Osteocyte (in vitro differentiated cells): ENCODE measurements around the gene THSD4. TPM values are rescaled to one million over a fixed set of nuclear protein-coding genes. Genes with fewer than 3 reads are reported as not detected.

ENCODE experiments used
- DNase-seq: peaks from one replicate; pipeline ENCODE4 v3.0.0; 2021; ENCODE audit warnings: mixed read lengths; ENCODE audit not compliant: unreplicated experiment; ENCODE audit errors: extremely low spot score
- H3K27ac Mint-ChIP-seq: one replicate; pipeline ENCODE4 v1.8.0; 2021; ENCODE audit warnings: mild to moderate bottlenecking, mixed read lengths; ENCODE audit not compliant: unreplicated experiment
- H3K27me3 Mint-ChIP-seq: one replicate; pipeline ENCODE4 v1.8.0; 2021; ENCODE audit warnings: mixed read lengths; ENCODE audit not compliant: unreplicated experiment
- H3K36me3 Mint-ChIP-seq: one replicate; pipeline ENCODE4 v1.8.0; 2021; ENCODE audit warnings: mixed read lengths; ENCODE audit not compliant: unreplicated experiment
- H3K4me1 Mint-ChIP-seq: one replicate; pipeline ENCODE4 v1.8.0; 2021; ENCODE audit warnings: mixed read lengths; ENCODE audit not compliant: unreplicated experiment
- H3K4me3 Mint-ChIP-seq: one replicate; pipeline ENCODE4 v1.8.0; 2021; ENCODE audit warnings: mild to moderate bottlenecking, moderate library complexity, mixed read lengths; ENCODE audit not compliant: unreplicated experiment
- H3K9me3 Mint-ChIP-seq: one replicate; pipeline ENCODE4 v1.8.0; 2021; ENCODE audit warnings: mixed read lengths; ENCODE audit not compliant: unreplicated experiment
- CTCF ChIP-seq: fragments of 200-600 bp; sonication (generic); IDR thresholded peaks from 2 replicates; pipeline ENCODE4 v1.5.0; 2021; ENCODE audit warnings: antibody characterized with exemption, mild to moderate bottlenecking, moderate library complexity
- total RNA-seq: library from RNA; stranded (reverse); gene quantifications from 2 replicates; pipeline ENCODE4 v1.2.1, GENCODE V29; 2021

Gene THSD4
- total RNA-seq, 1 donor from 2014 or later, result 5.7 TPM

DNA sequence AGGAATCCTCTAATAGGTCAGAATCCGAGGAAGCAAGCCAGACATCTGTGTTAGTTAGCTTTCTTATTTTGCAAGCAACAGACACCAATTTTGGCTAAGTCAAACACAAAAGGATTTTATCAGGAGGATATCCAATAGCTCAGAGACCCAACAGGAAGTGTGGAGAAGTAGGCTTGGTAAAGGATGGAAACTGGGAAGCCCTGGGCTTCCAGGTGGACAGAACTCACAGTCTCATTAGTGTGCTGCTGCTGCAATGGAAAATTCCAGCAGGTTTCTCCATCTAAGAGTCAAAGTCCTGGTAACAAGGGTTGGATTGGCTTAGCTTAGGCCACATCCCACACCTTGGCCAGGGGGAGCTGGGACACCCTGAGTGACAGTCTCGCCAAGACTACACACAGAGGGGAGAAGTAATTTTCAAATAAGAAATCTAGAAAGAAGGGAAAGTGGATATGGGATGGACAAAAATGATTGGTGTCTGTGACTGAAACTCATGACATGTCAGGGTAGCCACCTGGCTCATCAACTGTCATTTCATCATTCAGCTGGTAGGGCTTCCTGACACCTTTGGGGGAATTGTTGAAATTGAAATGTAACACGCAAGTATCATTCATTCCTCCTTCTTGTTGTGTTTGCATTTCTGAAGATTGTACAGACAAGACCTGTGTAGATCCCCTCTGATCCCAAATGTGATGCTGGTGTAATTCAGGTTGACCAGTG lies 158.6 kb downstream of the THSD4 start:
- H3K9me3 Mint-ChIP-seq, result peaks cover 4% of the 10 kb centered on the region
- H3K27ac Mint-ChIP-seq, result peak overlapping the region; percentile 87
- TF ChIP-seq CTCF, result no peak
- H3K4me3 Mint-ChIP-seq, result no peak overlapping the region
- DNase-seq, result no peak
- peaks cover 50% of the 10 kb centered on the region for H3K4me1 Mint-ChIP-seq
- H3K27me3 Mint-ChIP-seq, result no peaks in the 10 kb centered on the region
- H3K36me3 Mint-ChIP-seq, result no peaks in the 10 kb centered on the region

DNA sequence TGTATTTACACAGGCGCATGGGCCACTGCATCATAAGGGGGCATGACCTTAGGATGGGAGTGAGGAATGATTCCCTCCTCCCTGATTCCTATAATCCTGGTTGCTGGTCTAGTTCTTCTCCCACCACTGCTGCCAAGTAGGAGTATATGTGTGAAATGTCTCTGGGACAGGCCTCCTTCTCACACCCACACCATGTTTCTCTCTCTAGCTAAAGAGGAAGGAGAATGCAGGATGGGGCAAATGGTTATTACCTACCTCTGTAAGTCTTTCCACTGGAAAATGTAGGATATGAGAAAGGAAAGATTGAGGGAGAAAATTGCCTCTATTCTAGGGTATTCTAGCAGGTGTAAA lies 159.2 kb downstream of the THSD4 start:
- Mint-ChIP-seq H3K36me3 (no peaks in the 10 kb centered on the region), H3K27me3 (no peaks in the 10 kb centered on the region), H3K4me1 (peaks cover 56% of the 10 kb centered on the region)

DNA sequence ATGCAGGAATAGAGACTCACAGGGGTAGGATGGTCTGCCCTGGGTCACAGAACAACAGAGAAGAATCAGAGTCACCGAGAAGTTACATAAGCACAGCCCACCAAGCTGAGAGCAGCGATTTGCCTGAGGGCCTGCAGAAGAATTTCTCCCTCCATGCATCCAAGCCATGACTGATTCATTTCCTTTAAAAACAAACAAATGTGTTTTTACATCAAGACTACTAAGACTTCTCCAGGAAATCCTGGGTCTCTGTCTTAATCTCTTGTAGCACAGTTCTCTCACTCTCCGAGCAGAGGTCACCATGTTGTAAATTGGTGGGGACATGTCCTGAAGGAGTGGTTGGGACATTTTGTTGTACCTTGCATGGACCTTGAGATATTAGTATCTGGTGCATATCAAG lies 159.8 kb downstream of the THSD4 start:
- Mint-ChIP-seq H3K36me3 (no peaks in the 10 kb centered on the region), H3K27ac (peak overlapping the region; percentile 87), H3K27me3 (no peaks in the 10 kb centered on the region), H3K4me3 (no peak overlapping the region), H3K9me3 (peaks cover 4% of the 10 kb centered on the region), H3K4me1 (peaks cover 63% of the 10 kb centered on the region)
- DNase-seq, result no peak
- TF ChIP-seq CTCF, result no peak

More for the DNA sequence above, 159.2 kb downstream of the THSD4 start:
- no peak for TF ChIP-seq CTCF
- H3K9me3 Mint-ChIP-seq, result peaks cover 4% of the 10 kb centered on the region
- no peak overlapping the region for H3K4me3 Mint-ChIP-seq
- no peak for DNase-seq
- peak overlapping the region; percentile 87 for H3K27ac Mint-ChIP-seq

- TF ChIP-seq CTCF, result no peak
- Mint-ChIP-seq H3K36me3 (no peaks in the 10 kb centered on the region), H3K4me1 (peaks cover 68% of the 10 kb centered on the region), H3K4me3 (no peak overlapping the region), H3K27ac (peak overlapping the region; percentile 87), H3K9me3 (peaks cover 4% of the 10 kb centered on the region), H3K27me3 (no peaks in the 10 kb centered on the region)
- DNase-seq, result no peak
These were observed 160.5 kb downstream of the THSD4 start for GRCh38 chr15:71275566-71276335.

DNA sequence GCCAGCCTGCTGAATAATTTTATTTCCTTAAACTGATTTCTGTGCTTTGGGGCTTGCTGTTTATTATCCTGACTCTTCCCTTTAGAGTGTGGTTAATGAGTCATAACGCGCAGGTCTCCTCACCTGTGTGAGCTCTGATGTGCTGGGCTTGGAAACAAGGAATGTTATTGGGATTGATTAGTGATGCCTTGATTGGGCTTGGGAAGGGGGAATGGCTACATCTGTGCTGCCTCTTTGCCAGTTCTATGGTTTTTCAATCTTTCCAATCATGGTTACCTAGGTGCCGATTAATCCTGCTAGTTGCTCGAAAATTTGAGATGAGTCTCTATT lies 161.0 kb downstream of the THSD4 start:
- Mint-ChIP-seq H3K27me3 (no peaks in the 10 kb centered on the region), H3K27ac (no peak overlapping the region), H3K9me3 (peaks cover 4% of the 10 kb centered on the region), H3K4me1 (peaks cover 74% of the 10 kb centered on the region), H3K4me3 (no peak overlapping the region), H3K36me3 (no peaks in the 10 kb centered on the region)
- TF ChIP-seq CTCF, result no peak
- no peak for DNase-seq
